Putamen (tissue), 1 donor: ENCODE data around the gene NCKAP5.
A peak's percentile ranks its signal among the peaks of the same experiment; 100 is the strongest.
"Not testable (repeated sequence)": the region's sequence is repeated elsewhere in the genome, so short reads cannot be mapped to it uniquely, and the experiment has no call there.

Source experiments
- DNase-seq: peaks from one replicate; pipeline ENCODE4 v3.0.0-alpha.2; 2016; ENCODE audit warnings: low spot score

The NCKAP5 gene

GRCh38 chr2:133497270-133497893 is 70.9 kb downstream of the NCKAP5 start:
- DNase-seq, result no peak

GRCh38 chr2:133496501-133497269 is 71.6 kb downstream of the NCKAP5 start:
- no peak for DNase-seq

GRCh38 chr2:133495226-133495625 is 73.0 kb downstream of the NCKAP5 start:
- no peak for DNase-seq

GRCh38 chr2:133492719-133493380 is 75.4 kb downstream of the NCKAP5 start:
- DNase-seq, result no peak

GRCh38 chr2:133490411-133490980 is 77.8 kb downstream of the NCKAP5 start:
- no peak for DNase-seq

GRCh38 chr2:133489641-133490410 is 78.4 kb downstream of the NCKAP5 start:
- no peak for DNase-seq

- DNase-seq, result no peak
These were observed 79.1 kb downstream of the NCKAP5 start for GRCh38 chr2:133489146-133489545.

GRCh38 chr2:133486771-133487191 is 81.5 kb downstream of the NCKAP5 start:
- DNase-seq, result peak; percentile 76

- DNase-seq, result no peak
These were observed 82.4 kb downstream of the NCKAP5 start for GRCh38 chr2:133485868-133486267.

GRCh38 chr2:133484784-133485183 is 83.5 kb downstream of the NCKAP5 start:
- DNase-seq, result no peak

GRCh38 chr2:133484106-133484505 is 84.2 kb downstream of the NCKAP5 start:
- no peak for DNase-seq

- no peak for DNase-seq
These were observed 85.1 kb downstream of the NCKAP5 start for GRCh38 chr2:133483181-133483580.

- no peak for DNase-seq
These were observed 87.4 kb downstream of the NCKAP5 start for GRCh38 chr2:133480707-133481429.

- no peak for DNase-seq
These were observed 90.7 kb downstream of the NCKAP5 start for GRCh38 chr2:133477616-133477990.

- no peak for DNase-seq
These were observed 91.2 kb downstream of the NCKAP5 start for GRCh38 chr2:133476931-133477615.

GRCh38 chr2:133476286-133476685 is 92.0 kb downstream of the NCKAP5 start:
- no peak for DNase-seq

GRCh38 chr2:133475610-133476009 is 92.7 kb downstream of the NCKAP5 start:
- no peak for DNase-seq

GRCh38 chr2:133470446-133470845 is 97.8 kb downstream of the NCKAP5 start:
- DNase-seq, result not testable (repeated sequence)

- DNase-seq, result no peak
These were observed 105.5 kb downstream of the NCKAP5 start for GRCh38 chr2:133462811-133463210.

- no peak for DNase-seq
These were observed 106.8 kb downstream of the NCKAP5 start for GRCh38 chr2:133461484-133461883.

GRCh38 chr2:133459590-133459989 is 108.7 kb downstream of the NCKAP5 start:
- no peak for DNase-seq
